ENCODE results near the gene PAQR6. TPM values are rescaled to one million over a fixed set of nuclear protein-coding genes. Genes with fewer than 3 reads are reported as not detected.
A peak's percentile ranks its signal among the peaks of the same experiment; 100 is the strongest.

Gene PAQR6
- total and polyA plus RNA-seq, 5 donors from 2014 or later, result 0.13 to 3.7 (median 0.81) TPM

DNA sequence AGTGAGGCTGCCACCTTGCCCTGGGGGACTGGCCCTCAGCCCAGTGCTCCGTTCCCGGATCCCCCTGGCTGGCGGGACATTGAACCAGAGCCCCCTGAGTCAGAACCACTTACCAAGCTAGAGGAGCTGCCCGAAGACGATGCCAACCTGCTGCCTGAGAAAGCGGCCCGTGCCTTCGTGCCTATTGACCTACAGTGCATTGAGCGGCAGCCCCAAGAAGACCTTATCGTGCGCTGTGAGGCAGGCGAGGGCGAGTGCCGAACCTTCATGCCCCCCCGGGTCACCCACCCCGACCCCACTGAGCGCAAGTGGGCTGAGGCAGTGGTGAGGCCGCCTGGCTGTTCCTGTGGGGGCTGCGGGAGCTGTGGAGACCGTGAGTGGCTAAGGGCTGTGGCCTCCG, 37.6 kb upstream of the PAQR6 start:
- no peak overlapping the region for H3K27ac Mint-ChIP-seq
- DNase-seq (no peak), ATAC-seq (ENCODE audit: low read depth in 2 of 2) (no peak)
- peaks cover 10% of the 10 kb centered on the region for H3K36me3 ChIP-seq (ENCODE audit: control insufficient read depth, insufficient read depth, low read length)
- peaks cover 28% of the 10 kb centered on the region for H3K4me1 ChIP-seq (ENCODE audit: control insufficient read depth, insufficient read depth, low read length, poor library complexity, severe bottlenecking)
- H3K4me1 Mint-ChIP-seq, result peaks cover 20 to 39% (median 24%) of the 10 kb centered on the region in 4 donors
- H3K27me3 ChIP-seq (ENCODE audit: control insufficient read depth, insufficient read depth, low read length), result no peaks in the 10 kb centered on the region
- H3K4me3 ChIP-seq (ENCODE audit: low read depth, low read length), result no peak overlapping the region
- H3K4me3 Mint-ChIP-seq, result peak overlapping the region in 1 of 4 donors; percentile 32
- H3K27me3 Mint-ChIP-seq, result no peaks in the 10 kb centered on the region
- H3K36me3 Mint-ChIP-seq, result peaks cover 5% of the 10 kb centered on the region
- no peaks in the 10 kb centered on the region for H3K9me3 ChIP-seq (ENCODE audit: control insufficient read depth in 2 of 2, low read length in 2 of 2)
- no peak overlapping the region for H3K27ac ChIP-seq (ENCODE audit: insufficient read depth, low read length, poor library complexity, severe bottlenecking)
- no peaks in the 10 kb centered on the region for H3K9me3 Mint-ChIP-seq

DNA sequence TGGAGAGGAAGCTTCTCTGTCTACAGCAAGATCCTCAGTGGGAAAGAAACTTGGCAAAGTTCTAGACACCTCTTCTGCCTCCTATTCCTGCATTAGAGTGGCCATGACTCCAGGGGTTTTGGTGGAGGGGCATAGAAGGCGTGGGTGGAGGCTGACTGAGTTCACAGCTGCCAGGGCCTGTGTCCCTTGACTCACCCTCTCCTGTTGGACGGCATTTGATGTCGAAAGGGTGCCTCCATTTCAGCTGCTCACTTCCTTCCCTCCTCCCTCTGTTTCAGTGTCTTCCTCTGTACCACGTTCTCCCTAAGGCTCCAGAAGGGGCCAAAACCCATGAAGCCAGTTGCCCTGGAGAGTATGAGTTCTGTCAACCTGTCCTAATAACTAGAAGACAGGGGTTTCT, 36.9 kb upstream of the PAQR6 start:
- H3K4me3 ChIP-seq (ENCODE audit: low read depth, low read length), result no peak overlapping the region
- no peaks in the 10 kb centered on the region for H3K27me3 Mint-ChIP-seq
- H3K36me3 ChIP-seq (ENCODE audit: control insufficient read depth, insufficient read depth, low read length), result peaks cover 11% of the 10 kb centered on the region
- peaks cover 1% of the 10 kb centered on the region for H3K36me3 Mint-ChIP-seq
- peaks cover 28% of the 10 kb centered on the region for H3K4me1 ChIP-seq (ENCODE audit: control insufficient read depth, insufficient read depth, low read length, poor library complexity, severe bottlenecking)
- H3K27me3 ChIP-seq (ENCODE audit: control insufficient read depth, insufficient read depth, low read length), result no peaks in the 10 kb centered on the region
- peak overlapping the region in 3 of 4 donors; percentile 32 to 99 (median 55) for H3K4me3 Mint-ChIP-seq
- ATAC-seq (ENCODE audit: low read depth in 2 of 2) (no peak), DNase-seq (no peak)
- no peak overlapping the region for H3K27ac ChIP-seq (ENCODE audit: insufficient read depth, low read length, poor library complexity, severe bottlenecking)
- H3K9me3 ChIP-seq (ENCODE audit: control insufficient read depth in 2 of 2, low read length in 2 of 2), result no peaks in the 10 kb centered on the region
- no peak overlapping the region for H3K27ac Mint-ChIP-seq
- no peaks in the 10 kb centered on the region for H3K9me3 Mint-ChIP-seq
- peaks cover 21 to 45% (median 28%) of the 10 kb centered on the region in 4 donors for H3K4me1 Mint-ChIP-seq

DNA sequence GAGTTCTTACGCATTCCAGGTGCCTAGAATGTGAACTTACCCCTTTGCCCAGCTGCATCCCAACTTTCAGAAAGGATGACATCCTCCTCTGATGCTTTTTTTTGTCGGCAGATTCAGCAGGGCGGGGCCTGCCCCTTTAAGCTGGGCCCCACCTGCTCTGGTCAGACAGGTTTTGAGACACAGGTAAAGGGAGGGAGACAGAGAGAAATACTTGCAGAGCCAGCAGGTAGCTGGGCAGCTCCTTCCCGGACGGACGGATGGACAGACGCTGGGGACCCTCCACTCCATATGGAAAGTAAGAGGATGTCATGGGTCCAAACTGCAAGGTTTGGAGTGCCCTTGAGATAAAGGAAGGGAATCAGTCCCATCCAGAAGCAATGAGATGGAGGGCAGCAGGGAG, 36.3 kb upstream of the PAQR6 start, which contains the start of gene TMEM79:
TMEM79 (plus strand) TSS at position 214 of the 400 bp plus-strand sequence. CDS start 902 bp downstream, outside the sequence.
- Histone ChIP-seq H3K36me3 (ENCODE audit: control insufficient read depth, insufficient read depth, low read length) (peaks cover 11% of the 10 kb centered on the region), H3K4me3 (ENCODE audit: low read depth, low read length) (peak within 1 kb of the TSS; percentile 97), H3K9me3 (ENCODE audit: control insufficient read depth in 2 of 2, low read length in 2 of 2) (no peaks in the 10 kb centered on the region), H3K27me3 (ENCODE audit: control insufficient read depth, insufficient read depth, low read length) (no peaks in the 10 kb centered on the region), H3K4me1 (ENCODE audit: control insufficient read depth, insufficient read depth, low read length, poor library complexity, severe bottlenecking) (peaks cover 28% of the 10 kb centered on the region), H3K27ac (ENCODE audit: insufficient read depth, low read length, poor library complexity, severe bottlenecking) (peak within 1 kb of the TSS; percentile 90)
- H3K27ac Mint-ChIP-seq, result peak within 1 kb of the TSS; percentile 95 to 97 (median 96)
- no peaks in the 10 kb centered on the region for H3K36me3 Mint-ChIP-seq
- no peaks in the 10 kb centered on the region for H3K27me3 Mint-ChIP-seq
- ATAC-seq (ENCODE audit: low read depth in 2 of 2), result no peak
- peak within 1 kb of the TSS; percentile 93 to 99 (median 98) for H3K4me3 Mint-ChIP-seq
- H3K4me1 Mint-ChIP-seq, result peaks cover 18 to 47% (median 29%) of the 10 kb centered on the region in 4 donors
- no peaks in the 10 kb centered on the region for H3K9me3 Mint-ChIP-seq
- DNase-seq, result no peak

DNA sequence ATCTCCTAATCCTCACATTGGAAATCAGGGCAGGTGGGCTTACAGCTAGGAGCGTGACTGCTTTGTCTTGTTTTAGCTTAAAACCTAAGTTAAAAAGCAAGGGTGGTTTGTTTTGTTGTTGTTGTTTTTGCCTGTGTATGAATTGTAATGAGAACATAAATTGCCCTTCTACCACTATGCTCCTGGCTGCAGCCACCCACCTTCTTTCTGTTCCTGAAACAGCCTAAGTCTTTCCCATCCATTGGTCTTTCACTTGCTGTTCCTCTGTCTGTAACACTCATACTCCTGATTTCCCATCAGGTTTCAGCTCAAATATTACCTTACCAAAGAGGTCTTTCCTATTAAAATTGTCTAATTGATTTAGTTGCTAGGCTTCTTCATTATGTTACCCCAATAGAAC, 35.7 kb upstream of the PAQR6 start:
- peak overlapping the region; percentile 93 to 99 (median 98) for H3K4me3 Mint-ChIP-seq
- no peaks in the 10 kb centered on the region for H3K27me3 Mint-ChIP-seq
- ATAC-seq (ENCODE audit: low read depth in 2 of 2), result no peak
- Histone ChIP-seq H3K27me3 (ENCODE audit: control insufficient read depth, insufficient read depth, low read length) (no peaks in the 10 kb centered on the region), H3K36me3 (ENCODE audit: control insufficient read depth, insufficient read depth, low read length) (peaks cover 12% of the 10 kb centered on the region), H3K4me1 (ENCODE audit: control insufficient read depth, insufficient read depth, low read length, poor library complexity, severe bottlenecking) (peaks cover 28% of the 10 kb centered on the region), H3K27ac (ENCODE audit: insufficient read depth, low read length, poor library complexity, severe bottlenecking) (no peak overlapping the region), H3K4me3 (ENCODE audit: low read depth, low read length) (peak overlapping the region; percentile 97), H3K9me3 (ENCODE audit: control insufficient read depth in 2 of 2, low read length in 2 of 2) (no peaks in the 10 kb centered on the region)
- H3K9me3 Mint-ChIP-seq, result no peaks in the 10 kb centered on the region
- peaks cover 18 to 47% (median 30%) of the 10 kb centered on the region in 4 donors for H3K4me1 Mint-ChIP-seq
- no peak for DNase-seq
- peak overlapping the region in 2 of 3 donors; percentile 95 to 96 for H3K27ac Mint-ChIP-seq
- H3K36me3 Mint-ChIP-seq, result no peaks in the 10 kb centered on the region

DNA sequence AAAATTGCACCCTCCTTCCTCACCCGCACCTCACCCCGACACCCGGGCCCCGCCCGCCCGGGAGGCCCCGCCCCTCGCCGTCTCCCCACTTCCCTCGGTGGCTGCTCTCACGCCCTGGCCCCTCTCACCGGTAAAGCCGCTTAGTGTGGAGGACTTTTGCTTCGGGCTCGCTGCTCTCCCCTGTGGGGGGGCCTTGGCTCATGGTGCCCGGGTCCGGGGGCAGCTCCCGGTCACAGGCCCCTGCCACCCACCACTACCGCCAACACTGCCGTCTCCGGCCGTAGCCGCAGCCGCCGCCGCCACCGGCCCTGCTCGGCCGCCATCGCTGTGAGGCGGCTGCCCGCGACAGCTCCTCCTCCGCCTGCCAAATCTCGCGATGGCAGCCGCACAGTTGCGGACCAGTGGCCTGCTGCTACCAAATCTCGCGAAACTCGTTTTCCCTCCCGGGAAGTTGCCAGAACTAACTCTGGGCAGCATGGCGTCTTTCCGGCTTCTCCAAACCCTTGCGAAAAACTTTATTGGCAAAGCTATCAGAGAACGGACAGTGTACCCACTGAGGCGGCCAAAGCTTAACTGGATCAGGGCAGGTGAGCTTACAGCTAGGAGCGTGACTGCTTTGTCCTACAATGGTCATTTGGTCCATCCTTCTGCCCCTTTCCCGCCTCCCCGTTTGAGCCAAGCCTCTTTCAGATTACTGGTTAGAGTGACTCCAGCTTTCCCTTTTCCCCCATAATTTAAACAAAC, 34.8 kb upstream of the PAQR6 start, which contains the start of gene SMG5:
SMG5 (minus strand) TSS at position 347 of the 744 bp plus-strand sequence; CDS start at position 202, 145 bp downstream.
- DNase-seq (peak; percentile 95 to 99 (median 98)), ATAC-seq (ENCODE audit: low read depth in 2 of 2) (peak; percentile 95)
- peaks cover 28% of the 10 kb centered on the region for H3K4me1 ChIP-seq (ENCODE audit: control insufficient read depth, insufficient read depth, low read length, poor library complexity, severe bottlenecking)
- H3K27me3 Mint-ChIP-seq, result no peaks in the 10 kb centered on the region
- no peaks in the 10 kb centered on the region for H3K9me3 ChIP-seq (ENCODE audit: control insufficient read depth in 2 of 2, low read length in 2 of 2)
- H3K27me3 ChIP-seq (ENCODE audit: control insufficient read depth, insufficient read depth, low read length), result no peaks in the 10 kb centered on the region
- peaks cover 7% of the 10 kb centered on the region for H3K36me3 Mint-ChIP-seq
- peaks cover 18 to 50% (median 30%) of the 10 kb centered on the region in 4 donors for H3K4me1 Mint-ChIP-seq
- peak within 1 kb of the TSS; percentile 90 for H3K27ac ChIP-seq (ENCODE audit: insufficient read depth, low read length, poor library complexity, severe bottlenecking)
- no peaks in the 10 kb centered on the region for H3K9me3 Mint-ChIP-seq
- H3K4me3 ChIP-seq (ENCODE audit: low read depth, low read length), result peak within 1 kb of the TSS; percentile 97
- peak within 1 kb of the TSS; percentile 93 to 99 (median 98) for H3K4me3 Mint-ChIP-seq
- peaks cover 20% of the 10 kb centered on the region for H3K36me3 ChIP-seq (ENCODE audit: control insufficient read depth, insufficient read depth, low read length)
- H3K27ac Mint-ChIP-seq, result peak within 1 kb of the TSS; percentile 95 to 97 (median 96)

DNA sequence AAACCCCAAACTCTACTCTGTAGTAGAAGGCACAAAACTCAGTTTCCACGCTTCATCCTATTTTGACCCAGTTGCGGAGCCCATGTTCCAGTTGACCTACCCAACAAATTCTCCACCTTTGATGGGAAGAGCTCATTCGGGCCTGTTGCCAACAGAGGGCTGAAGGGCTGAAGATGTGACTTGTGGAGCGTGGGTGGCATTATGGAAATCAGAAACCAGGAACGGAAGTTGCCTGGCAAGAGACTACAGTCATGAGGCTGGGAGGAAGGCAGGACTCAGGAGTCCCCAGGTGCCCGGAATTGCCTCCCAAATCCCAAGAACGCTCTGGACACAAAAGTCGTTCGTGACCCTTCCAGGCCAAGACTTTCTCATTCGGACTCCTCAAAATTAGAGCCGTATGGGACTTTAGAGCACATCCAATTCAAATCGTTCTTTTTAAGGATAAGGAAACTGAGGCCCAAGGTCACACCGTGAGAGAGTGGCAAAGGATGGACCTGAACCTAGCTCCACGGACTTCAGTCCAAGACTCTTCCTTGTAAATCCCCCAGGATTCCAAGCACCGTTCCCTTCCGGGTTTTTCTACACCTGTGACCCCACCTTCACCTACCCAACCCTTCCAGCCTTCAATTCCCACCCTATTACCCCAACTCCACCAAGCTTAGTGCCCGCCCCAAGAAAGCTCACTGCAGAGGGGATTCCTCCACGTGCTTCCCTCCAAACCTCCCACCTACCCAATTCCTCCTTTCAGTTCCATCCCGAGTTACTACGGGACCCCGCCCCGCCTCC, 34.0 kb upstream of the PAQR6 start:
- no peak for ATAC-seq (ENCODE audit: low read depth in 2 of 2)
- no peaks in the 10 kb centered on the region for H3K9me3 ChIP-seq (ENCODE audit: control insufficient read depth in 2 of 2, low read length in 2 of 2)
- peaks cover 18 to 50% (median 30%) of the 10 kb centered on the region in 4 donors for H3K4me1 Mint-ChIP-seq
- no peaks in the 10 kb centered on the region for H3K27me3 Mint-ChIP-seq
- no peaks in the 10 kb centered on the region for H3K9me3 Mint-ChIP-seq
- H3K36me3 Mint-ChIP-seq, result peaks cover 13% of the 10 kb centered on the region
- peak overlapping the region; percentile 93 to 99 (median 98) for H3K4me3 Mint-ChIP-seq
- no peaks in the 10 kb centered on the region for H3K27me3 ChIP-seq (ENCODE audit: control insufficient read depth, insufficient read depth, low read length)
- peak overlapping the region; percentile 97 for H3K4me3 ChIP-seq (ENCODE audit: low read depth, low read length)
- peak in 1 of 3 donors; percentile 14 for DNase-seq
- peak overlapping the region; percentile 79 to 96 (median 82) for H3K27ac Mint-ChIP-seq
- H3K36me3 ChIP-seq (ENCODE audit: control insufficient read depth, insufficient read depth, low read length), result peaks cover 27% of the 10 kb centered on the region
- H3K27ac ChIP-seq (ENCODE audit: insufficient read depth, low read length, poor library complexity, severe bottlenecking), result peak overlapping the region; percentile 90
- peaks cover 28% of the 10 kb centered on the region for H3K4me1 ChIP-seq (ENCODE audit: control insufficient read depth, insufficient read depth, low read length, poor library complexity, severe bottlenecking)

DNA sequence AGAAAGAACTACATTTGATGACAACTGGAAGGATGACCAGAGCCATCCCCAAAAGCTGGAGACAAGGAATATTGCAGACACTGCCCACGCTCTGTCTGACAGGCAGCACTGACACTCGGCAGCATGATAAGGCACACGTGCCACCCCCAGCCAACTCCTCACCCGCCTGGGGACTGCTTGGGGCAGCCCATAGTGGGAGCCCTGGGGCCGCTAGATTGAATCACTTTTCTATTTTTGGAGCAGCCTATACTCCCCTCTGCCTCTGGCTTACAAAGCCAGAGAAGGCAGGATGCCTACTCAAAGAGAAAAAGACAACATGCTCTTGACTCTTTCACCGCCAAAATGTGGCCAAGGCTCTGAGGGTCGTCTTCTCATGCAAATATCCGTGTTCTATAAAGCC, 33.4 kb upstream of the PAQR6 start:
- Mint-ChIP-seq H3K4me1 (peaks cover 18 to 50% (median 30%) of the 10 kb centered on the region in 4 donors), H3K36me3 (peaks cover 17% of the 10 kb centered on the region), H3K27ac (peak overlapping the region; percentile 52 to 96 (median 82)), H3K9me3 (no peaks in the 10 kb centered on the region), H3K4me3 (peak overlapping the region; percentile 93 to 99 (median 98)), H3K27me3 (no peaks in the 10 kb centered on the region)
- Histone ChIP-seq H3K27me3 (ENCODE audit: control insufficient read depth, insufficient read depth, low read length) (no peaks in the 10 kb centered on the region), H3K27ac (ENCODE audit: insufficient read depth, low read length, poor library complexity, severe bottlenecking) (peak overlapping the region; percentile 90), H3K9me3 (ENCODE audit: control insufficient read depth in 2 of 2, low read length in 2 of 2) (no peaks in the 10 kb centered on the region), H3K4me1 (ENCODE audit: control insufficient read depth, insufficient read depth, low read length, poor library complexity, severe bottlenecking) (peaks cover 28% of the 10 kb centered on the region), H3K36me3 (ENCODE audit: control insufficient read depth, insufficient read depth, low read length) (peaks cover 31% of the 10 kb centered on the region), H3K4me3 (ENCODE audit: low read depth, low read length) (peak overlapping the region; percentile 97)
- peak in 2 of 3 donors; percentile 14 to 36 for DNase-seq
- no peak for ATAC-seq (ENCODE audit: low read depth in 2 of 2)
